Islet of Langerhans (tissue), 1 donor: Measurements from ENCODE around the gene CCKAR.
A peak's percentile ranks its signal among the peaks of the same experiment; 100 is the strongest.

Experiments used
- FAIRE-seq: peaks from one replicate; lab custom pipeline; 2011; peaks lifted over from hg19 to GRCh38; lab: Jason Lieb, UNC

CCKAR gene

DNA sequence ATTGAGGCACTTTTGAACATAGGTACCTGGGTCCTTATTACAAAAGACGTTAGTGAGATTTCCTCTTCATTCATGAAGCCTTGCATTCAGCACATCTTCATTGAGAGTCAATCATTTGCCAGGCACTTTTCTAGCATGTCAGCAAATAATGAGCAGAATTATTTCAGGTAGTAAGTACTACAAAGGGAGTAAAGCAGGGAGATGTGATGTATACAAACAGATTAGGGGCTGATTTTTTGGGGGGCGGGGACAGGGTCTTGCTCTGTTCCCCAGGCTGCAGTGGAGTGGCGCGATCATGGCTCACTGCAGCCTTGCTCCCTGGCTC, 638 bp upstream of the CCKAR start:
- no peak for FAIRE-seq

DNA sequence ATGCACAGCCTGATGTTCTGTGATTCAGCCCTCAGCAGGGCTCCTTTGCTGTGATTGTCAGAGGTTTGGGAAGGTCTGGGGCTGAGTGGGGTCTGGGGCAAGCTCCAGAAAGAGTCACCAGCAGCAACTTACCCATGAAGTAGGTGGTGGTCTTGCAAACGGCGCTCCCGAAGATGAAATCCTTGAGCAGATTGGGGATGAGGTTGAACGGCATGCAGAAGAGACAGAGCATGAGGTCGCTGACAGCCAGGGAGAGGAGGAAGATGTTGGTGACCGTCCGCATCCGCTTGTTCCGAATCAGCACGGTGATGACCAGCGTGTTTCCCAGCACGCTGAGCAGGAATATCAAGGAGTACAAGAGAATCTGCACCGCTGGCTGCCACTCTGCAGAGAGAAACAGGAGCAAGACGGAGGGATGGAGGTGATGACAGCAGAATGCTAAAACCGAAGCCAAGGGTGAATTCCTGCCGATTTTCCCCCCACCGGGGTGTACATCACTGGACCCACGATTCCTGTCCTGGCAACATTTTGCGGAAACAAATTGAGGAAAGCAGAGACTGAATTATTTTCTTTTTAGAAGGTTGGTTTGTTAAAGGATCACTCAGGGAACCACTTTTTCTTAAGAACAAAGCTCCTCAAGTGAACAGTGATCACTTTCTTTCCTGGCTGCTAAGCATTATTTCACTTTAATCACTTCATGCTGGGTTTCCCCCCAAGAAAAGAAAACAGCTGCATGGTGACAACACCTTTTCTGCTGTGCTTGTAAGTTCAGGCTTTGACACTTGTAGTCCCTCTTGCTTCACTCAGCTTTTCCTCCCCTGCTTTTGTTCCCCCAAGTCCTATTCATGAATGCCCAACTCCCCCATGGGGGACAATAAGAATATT, 941 bp downstream of the CCKAR start:
- no peak for FAIRE-seq

GRCh38 chr4:26485684-26486083, 4.6 kb downstream of the CCKAR start:
- FAIRE-seq, result no peak

DNA sequence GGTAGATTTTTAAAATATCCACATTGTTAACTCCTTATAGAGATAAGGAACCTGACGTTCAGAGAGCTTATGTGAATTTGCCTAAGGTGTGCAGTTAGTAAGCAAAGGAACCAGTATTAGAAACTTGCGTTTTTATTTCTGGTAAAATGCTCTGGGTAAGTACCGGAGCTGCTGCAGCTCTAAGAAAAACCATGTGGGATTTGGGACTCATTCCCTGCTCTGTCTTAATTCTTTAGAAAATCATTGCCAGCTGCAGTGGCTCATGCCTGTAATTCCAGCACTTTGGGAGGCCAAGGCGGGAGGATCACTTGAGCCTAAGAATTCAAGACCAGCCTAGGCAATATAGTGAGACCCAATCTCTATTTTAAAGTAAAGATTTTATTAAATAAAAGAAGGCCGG, 5.8 kb downstream of the CCKAR start:
- FAIRE-seq, result no peak

DNA sequence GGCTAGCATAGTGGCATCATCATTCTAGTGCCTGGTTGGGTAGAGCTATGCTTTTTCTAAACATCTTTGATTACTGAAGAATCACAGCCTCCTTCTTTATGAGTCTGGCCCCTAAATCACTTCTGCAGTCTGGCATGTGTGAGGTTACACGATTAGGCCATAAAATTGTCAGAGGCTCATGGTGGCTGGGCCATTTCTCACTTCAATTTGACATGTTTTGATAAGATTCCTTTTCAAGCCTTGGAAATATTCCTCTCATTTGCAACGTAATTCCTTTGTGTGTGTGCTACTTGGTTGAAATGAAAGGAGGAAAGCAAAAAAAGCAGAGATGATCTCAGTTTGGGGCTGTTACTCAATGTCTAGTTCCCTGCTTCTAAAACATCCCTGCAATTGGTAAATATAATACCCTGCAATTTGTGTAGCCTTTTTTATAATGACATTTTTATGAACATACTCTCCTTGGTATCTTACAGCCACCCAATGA, 6.2 kb downstream of the CCKAR start:
- no peak for FAIRE-seq

GRCh38 chr4:26482508-26483462, 7.5 kb downstream of the CCKAR start:
- FAIRE-seq, result peak; percentile 17

DNA sequence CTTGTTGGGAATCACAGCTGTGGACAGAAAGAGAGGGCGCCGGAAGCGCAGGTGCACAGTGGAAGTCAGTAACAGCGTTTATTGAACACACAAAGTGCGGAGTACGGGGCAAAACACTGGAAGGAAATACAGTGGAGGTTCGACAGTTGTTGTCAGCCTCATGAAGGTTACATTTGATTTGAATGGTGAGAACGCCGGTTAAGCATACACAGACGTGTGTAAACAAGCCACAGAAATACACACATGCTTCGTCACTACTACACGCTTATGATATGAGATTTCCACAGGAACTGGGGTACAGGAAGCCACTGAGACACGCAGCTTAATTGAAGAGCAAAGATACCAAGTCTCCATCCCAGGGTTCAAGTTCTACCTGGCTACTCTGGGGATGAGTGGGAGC, 12.0 kb downstream of the CCKAR start:
- no peak for FAIRE-seq

DNA sequence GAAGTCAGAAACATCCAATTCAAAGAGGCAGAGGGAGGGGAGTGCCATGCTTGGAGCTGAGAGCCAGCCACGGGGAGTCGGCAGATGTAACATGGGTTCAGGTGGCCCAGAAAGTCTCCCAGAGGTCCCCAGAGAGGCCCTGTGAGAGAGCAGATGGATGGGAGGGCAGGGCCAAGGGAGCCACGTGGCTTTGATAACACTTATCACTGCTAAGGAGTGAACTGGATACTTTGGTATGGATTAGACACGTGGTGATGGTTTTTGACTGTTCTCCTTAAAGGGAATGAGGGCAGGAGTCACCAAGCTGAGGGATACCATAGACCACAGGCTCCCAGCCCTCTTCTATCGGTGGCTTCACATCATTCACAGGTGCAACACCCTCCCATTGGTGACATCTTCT, 13.7 kb downstream of the CCKAR start:
- FAIRE-seq, result no peak

- no peak for FAIRE-seq
These were observed 14.6 kb downstream of the CCKAR start for GRCh38 chr4:26475716-26476115.

- no peak for FAIRE-seq
These were observed 15.7 kb downstream of the CCKAR start for GRCh38 chr4:26474551-26474950.

- no peak for FAIRE-seq
These were observed 16.4 kb downstream of the CCKAR start for GRCh38 chr4:26473893-26474292.

DNA sequence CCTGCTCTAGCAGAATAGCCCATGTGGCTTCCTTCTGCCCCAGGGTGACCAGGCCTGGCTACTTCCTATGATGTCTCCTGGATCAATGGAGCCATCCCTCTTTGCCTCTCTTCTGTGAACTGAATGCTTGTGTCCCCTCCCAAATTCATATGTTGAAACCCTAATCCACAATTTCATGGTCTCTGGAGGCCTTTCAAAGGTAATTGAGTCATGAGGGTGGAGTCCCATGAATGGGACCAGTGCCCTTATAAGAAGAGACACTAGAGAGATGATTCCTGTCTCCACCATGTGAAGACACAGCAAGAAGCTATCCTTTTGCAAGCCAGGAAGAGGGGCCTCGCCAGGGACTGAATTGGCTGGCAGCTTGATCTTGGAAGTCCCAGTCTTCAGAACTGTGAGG, 18.4 kb downstream of the CCKAR start:
- no peak for FAIRE-seq

DNA sequence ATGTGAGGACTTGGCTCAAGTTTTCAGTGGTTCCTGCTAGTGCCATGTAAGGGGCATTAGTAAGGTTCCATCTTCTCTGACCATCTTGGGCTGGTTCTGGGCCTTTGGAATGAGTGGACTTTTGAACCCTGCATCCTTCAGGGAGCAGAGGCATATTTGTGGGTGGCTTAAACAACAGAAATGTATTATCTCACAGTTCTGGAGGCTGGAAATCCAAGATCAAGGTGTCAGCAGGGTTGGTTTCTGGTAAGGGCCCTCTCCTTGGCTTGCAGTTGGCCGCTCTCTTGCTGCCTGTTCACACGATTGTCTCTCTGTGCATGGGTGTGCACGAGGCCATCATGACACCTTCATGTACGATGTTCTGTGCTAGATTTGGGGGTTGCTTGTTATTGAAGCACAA, 21.3 kb downstream of the CCKAR start:
- FAIRE-seq, result no peak

- FAIRE-seq, result no peak
These were observed 21.9 kb downstream of the CCKAR start for GRCh38 chr4:26468283-26468949.

GRCh38 chr4:26467724-26468123, 22.6 kb downstream of the CCKAR start:
- no peak for FAIRE-seq

- FAIRE-seq, result no peak
These were observed 23.6 kb downstream of the CCKAR start for GRCh38 chr4:26466578-26467270.

DNA sequence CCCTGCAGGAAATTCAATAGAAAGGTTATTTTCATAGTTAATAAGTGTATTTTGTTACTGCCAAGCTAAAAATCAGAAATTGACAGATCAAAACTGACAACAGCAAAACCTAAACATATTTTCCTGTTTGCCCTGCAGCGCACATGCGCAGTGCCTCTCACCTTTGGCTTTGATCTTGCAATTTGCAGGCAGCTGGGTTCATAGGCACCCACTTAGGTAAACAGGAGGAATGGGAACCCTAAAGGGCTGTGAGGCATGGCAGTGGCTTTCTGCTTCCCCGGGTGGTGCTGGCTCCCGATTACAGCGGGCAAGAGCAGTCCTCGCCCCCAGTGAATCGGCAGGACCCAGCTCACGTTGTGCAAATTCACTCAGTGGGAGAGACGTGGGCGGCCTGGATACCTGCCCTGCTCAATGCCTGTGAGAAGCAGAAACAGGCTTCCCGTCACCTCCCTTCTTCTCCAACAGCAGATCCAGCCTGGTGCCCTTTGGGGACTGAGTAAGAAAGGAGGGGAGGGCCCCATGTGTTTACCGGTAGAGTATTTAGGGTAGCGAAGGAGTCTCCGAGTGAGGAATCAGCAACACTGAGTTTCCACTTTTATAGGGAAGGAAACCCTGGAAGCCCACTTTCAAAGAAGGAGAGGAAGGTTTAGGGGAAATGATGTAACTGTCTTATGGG, 25.7 kb downstream of the CCKAR start:
- FAIRE-seq, result no peak

DNA sequence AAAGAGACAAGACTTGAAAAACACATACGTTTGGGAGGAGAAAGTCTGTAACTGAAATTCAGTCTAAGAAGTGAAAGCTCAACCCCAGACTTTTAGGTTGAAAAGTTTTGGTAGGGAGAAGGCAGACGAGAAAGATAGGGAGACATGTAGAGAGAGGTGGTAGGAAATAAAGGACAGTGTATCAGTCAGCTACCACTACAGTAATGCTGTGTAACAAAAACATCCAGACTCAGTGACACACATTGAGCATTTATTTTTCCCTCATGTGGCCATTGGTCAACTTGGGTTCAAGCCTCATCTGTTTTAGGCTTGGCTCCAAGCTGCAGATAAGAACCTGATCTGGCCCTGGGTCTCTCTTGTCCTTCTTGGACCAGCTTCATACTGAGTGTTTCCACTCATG, 26.9 kb downstream of the CCKAR start:
- no peak for FAIRE-seq

DNA sequence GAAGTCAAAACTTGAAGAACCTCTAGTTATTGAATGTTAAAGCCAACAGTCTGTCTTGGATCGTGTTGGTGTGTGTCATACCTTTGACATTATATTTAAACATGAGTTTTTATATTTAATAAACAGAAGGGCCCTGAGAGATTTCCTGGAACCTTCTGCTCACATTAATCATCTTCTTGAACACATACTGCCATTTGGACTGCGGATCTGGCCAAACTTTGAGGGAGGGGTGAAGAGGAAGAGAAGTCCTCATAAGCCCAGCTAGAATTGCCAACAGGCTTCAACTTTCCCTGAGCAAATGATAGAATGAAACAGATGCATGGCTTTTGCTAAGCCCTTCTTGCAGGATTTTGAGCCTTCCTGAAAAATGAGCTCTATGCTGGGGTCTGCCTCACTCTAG, 27.4 kb downstream of the CCKAR start:
- no peak for FAIRE-seq

- no peak for FAIRE-seq
These were observed 30.3 kb downstream of the CCKAR start for GRCh38 chr4:26459756-26460530.
